Hematopoietic multipotent progenitor cell (in vitro differentiated cells): Measurements from ENCODE around the gene MAP2. TPM values are rescaled to one million over a fixed set of nuclear protein-coding genes. Genes with fewer than 3 reads are reported as not detected.

Experiments used
- DNase-seq, 3 donors: peaks; one replicate each; pipeline ENCODE4 v3.0.0-alpha.2; 2011 to 2015; ENCODE audit warnings: low read depth in 2 of 3, low spot score in 2 of 3
- total RNA-seq: library from RNA; depleted of rRNA; stranded (reverse); fragments of >200 nt; gene quantifications from one replicate; pipeline ENCODE4 v1.2.3, GENCODE V29; 2012

The MAP2 gene
- total RNA-seq, 1 donor = under 0.01 TPM

DNA sequence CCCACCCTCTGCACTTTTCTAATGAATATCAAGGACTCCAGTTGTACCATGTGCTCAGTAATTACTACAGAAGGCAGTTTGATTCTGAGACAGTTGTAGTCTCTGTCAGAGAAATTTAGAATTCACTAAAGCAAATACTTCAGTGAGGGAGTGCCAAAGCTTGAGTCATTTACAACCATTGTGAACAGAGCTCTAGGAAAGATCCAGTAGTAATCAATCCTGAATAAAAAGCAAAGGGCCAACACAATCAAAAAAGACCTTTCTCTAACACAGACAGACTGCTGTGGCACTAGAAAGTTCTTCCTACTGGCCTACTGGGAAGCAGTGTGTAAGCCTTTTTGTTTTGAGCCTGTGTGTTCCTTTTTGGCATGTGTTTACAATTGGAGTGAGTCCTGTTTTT lies 212.2 kb downstream of the MAP2 start:
- no peak for DNase-seq

DNA sequence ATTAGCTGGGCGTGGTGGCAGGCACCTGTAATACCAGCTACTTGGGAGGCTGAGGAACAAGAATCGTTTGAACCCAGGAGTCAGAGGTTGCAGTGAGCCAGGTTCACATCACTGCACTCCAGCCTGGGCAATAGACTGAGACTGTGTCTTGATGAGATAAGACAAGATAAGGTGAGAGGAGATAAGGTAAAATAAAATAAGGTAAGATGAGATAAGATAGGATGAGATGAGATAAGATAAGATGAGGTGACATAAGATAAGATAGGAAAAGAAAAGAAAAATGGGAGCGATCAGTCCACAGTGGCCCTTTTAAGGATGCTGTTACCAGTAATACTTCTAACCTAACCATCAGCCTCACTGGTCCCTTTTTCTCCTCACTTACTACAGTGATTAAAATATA lies 213.4 kb downstream of the MAP2 start:
- DNase-seq = no peak

DNA sequence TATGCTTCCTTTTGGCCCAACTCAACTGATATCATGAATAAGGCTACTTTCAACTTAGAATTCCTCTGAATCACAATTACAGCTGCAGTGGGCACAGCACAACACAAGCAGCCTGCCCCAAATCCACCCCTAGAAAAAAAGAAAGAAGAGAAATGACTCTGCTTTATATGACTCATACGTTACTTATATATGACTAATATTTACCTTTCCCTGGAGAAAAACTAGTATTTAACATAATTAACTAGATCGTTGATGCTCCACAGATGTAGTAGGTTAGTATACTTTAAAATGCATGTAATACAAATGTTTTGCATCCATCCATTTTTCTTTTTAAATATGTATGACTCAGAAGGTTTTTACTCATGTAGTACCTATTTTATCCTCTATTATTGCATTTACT lies 214.5 kb downstream of the MAP2 start:
- DNase-seq = no peak

DNA sequence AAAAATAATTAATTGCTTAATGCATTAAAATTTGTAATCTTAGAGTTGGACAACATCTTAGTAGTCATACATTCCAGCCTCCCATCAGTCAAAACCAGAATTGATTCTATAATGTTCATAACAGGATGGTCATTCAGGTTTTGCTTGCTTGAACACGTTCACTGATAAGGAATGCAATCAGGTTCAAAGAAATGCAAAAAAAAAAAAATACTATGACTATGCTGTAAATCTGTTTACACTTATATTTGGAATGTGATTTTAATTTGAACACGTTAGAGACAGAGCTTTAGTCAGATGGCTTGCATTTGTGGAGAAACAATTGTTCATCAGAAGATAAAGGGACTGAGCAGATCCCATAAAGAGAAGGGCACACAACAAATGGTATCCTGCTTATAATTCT lies 216.5 kb downstream of the MAP2 start:
- no peak for DNase-seq

DNA sequence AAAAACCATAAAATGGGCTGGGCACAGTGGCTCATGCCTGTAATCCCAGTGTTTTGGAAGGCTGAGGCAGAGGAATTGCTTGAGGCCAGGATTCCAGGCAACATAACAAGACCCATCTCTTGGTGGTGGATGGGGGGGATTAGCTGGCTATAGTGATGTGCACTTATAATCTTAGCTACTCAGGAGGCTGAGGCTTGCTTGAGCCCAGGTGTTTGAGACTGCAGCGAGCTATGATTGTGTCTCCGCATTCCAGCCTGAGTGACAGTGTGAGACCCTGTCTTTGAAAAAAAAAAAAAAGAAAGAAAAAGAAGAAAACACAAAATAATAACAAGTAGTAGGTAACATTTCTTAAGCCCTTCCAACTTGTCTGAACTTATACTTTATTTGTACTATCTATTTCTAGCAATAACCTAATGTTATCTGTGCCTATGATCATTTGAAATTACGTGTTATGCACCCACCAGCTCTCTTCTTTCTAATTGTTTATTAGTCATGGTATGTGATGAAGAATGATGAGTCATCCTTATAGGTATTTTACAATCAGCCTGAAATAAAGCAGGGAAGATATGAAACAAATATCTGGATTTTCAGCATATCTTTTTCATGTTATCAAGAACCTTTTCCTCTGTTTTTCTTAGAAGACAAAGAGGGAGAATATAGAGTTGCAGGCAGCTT lies 218.4 kb downstream of the MAP2 start:
- no peak for DNase-seq

DNA sequence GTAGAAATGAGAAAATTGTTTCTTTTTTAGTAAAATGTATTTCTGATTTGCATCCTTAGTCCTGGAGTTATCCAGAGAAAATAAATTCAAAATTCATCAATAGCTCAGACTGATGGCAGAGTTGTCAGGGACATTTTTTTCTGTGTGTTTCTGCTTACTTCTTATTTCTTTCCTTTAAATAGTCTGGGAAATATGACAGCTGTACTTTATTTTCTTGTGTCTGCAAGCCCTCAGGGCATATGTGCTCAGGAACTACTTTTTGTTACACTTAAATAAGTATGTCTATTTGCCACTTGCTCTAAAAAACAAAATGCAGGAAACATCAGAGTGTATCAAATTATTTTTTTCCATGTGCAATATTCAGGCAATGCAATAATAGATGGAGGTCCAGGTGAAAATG lies 221.0 kb downstream of the MAP2 start:
- no peak for DNase-seq

DNA sequence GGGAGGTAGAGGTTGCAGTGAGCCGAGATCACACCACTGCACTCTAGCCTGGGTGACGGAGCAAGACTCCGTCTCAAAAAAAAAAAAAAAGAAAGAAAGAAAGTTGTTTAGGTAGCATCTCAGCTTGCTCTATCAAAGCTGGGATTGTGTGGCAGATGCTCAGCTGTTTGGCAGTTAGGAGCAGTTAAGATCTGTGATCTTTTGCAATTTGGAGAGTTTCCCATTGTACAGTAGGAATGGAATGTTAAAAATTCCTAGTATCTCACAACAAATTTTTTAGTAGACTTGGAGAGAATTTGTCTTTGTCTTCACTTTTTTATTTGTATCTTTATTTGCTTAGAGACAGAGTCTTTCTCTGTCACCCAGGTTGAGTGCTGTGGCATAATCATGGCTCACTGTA lies 224.9 kb downstream of the MAP2 start:
- no peak for DNase-seq

DNA sequence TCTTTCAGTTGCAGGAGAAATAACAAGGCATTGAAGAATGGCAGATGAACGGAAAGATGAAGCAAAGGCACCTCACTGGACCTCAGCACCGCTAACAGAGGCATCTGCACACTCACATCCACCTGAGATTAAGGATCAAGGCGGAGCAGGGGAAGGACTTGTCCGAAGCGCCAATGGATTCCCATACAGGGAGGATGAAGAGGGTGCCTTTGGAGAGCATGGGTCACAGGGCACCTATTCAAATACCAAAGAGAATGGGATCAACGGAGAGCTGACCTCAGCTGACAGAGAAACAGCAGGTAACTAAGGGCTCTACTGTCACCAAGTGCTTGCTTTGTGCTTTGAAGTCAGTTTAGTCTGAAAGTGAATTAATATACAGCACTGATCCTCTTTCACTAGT lies 229.3 kb downstream of the MAP2 start:
- no peak for DNase-seq

DNA sequence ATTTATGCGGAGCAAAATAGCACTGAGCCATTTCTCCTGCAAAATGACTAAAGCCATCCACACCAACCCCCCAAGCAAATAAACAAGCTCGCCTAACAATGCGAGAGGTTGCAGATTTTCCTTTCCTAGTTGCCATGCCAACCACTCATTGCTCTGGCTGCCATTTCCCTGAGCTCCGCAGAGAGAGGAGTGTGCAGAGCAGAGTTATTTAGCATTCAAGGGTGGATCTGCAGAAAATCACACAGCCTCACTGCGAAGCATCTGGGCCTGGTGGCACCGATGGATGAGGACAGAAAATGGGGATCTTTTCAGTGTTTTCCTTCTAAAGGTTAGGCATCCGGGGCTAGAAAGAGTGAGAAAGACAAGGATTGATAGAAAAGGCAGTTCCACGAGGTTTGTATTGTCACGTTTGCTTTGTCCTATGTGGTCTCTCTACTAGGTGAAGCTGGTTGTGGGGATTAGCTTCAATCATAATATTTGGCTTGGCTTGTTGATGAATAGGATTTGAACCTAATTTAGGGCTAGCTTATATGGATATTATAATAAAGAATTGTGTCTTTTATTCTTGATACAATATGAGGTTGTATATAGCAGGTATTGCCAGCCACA lies 237.5 kb downstream of the MAP2 start:
- DNase-seq = no peak

DNA sequence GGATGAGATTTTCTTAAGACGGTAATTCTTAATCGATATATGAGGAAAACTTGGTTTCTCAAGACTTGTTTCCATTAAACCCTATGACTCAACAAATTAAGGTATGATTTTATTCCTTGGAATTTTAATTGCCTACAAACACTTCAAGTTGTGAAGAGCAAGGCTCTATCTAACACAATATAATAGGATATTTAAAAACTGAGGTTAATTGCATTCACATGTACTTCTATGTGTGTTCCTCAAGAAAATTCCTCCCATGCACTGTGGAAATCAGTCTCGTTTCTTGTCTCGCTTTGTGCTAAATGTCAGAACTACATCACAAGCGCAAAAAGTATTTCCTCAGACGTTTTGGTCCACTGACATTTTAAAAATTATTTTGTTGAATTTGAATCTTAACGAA lies 238.2 kb downstream of the MAP2 start:
- no peak for DNase-seq

DNA sequence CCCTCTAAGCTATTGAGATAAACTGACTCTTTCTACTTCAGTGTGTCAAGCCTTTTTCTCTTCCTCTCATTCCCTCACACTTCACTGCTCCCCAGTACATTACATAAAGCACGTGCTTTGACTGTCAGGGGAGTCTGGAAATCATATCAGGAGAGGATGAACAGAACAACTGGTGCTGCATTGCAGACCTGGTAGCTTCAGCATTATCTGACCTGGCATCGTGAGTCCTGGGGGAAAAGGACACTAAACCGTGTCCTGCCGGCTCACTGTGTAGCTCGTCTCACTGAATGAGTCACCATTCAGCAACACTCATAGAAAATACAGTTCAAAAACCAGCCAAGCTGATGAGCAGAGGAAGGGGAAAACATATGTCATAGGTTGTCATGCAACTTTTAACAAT lies 239.3 kb downstream of the MAP2 start:
- DNase-seq = no peak

DNA sequence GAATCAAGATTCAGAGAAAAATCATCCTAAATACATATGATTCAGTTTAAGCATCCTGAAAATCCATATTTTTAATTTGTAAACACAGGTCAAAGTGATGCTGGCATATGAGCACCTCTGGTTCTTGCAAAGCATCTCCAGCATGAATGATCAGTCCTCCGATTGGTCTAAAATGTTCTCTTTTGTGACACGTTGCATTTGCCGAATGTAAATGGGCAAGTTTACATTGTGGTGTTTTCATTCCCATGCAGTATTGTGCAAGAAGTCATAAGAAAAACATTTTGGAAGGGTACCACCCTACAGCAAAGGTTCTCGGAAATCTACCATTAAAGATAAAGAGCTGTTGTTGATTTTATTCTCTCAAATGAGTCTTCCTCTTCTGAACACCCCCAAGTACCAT lies 239.8 kb downstream of the MAP2 start:
- no peak for DNase-seq

DNA sequence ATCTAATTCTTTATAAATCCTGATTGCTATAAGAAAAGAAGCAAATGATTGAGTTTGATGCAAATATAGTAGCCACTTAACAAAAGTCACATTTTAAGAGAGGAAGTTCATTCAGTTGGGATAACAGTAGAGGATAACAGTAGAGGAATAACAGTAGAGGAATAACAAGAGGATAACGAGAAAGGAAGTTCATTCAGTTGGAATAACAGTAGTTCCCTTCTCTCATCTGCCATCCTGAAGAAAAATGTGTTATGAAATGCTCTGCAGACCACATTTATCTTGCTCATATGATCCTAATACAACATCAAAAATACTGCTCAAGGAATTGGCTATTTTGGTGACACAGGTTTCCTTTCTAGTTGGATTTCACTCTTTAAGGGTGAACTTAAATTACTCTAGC lies 242.4 kb downstream of the MAP2 start:
- DNase-seq = no peak

DNA sequence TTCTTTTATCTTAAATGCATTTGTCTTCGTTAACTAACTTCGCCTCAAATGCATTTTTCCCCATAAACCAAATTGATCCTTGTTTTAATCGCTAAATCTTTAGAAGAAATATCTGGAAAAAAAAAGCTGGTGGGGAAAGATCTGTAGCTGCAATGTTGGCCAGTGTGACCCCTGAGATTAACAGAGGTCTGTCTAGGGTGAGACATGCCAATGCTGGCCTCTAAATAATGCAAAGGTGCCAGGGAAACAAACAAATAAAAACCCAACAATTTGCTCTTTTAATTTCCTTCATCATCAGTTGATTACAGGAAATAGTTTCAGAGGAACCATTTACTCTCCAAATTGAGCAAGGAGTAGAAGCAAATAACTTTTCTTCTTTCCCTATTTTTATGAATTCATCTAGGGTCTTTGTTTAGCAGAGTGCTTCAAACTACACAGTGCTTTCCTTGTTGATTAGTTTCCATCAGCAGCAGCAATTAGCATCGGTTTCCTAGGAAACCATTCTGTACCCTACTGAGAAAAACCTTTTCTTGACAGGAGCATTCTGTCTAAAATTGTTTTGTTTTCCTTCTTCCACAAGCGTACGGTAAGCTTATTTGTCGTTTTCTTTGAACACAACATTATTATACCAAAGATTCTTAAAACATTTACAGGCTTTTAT lies 247.3 kb downstream of the MAP2 start:
- no peak for DNase-seq

DNA sequence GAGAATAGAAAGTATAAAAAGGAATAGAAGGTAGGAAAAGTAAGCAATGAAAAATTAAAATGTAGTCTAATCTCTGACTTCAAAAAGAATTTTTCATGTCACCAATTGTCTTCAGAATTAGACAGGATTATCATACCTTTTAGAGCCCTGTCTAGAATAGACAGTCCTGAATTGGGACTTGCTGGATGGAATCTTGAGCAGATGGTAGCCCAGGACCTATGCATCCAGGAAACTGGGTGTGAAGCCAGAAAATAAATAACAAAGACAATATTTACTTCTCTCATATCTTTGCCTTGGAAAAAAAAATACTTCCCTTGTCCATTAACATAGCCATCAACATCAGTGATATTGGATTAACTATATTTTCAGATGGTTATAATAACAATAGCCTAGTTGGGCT lies 250.0 kb downstream of the MAP2 start:
- no peak for DNase-seq

DNA sequence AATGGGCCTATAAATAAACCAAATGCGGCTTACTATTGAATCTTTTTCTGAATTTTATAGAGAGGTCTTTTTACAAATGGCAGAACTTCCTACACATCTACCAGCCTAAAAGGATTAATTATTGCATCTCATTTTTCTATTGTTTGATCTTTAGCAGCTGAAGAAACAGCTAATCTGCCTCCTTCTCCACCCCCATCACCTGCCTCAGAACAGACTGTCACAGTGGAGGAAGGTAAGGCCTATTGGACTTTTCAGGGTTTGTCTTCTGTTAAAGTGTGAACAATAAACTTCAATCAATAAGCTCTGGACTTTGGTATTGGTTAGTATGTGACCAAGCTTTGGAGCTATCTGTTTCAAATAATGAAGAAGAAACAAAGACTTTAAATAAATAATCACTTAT lies 256.7 kb downstream of the MAP2 start:
- DNase-seq = no peak

DNA sequence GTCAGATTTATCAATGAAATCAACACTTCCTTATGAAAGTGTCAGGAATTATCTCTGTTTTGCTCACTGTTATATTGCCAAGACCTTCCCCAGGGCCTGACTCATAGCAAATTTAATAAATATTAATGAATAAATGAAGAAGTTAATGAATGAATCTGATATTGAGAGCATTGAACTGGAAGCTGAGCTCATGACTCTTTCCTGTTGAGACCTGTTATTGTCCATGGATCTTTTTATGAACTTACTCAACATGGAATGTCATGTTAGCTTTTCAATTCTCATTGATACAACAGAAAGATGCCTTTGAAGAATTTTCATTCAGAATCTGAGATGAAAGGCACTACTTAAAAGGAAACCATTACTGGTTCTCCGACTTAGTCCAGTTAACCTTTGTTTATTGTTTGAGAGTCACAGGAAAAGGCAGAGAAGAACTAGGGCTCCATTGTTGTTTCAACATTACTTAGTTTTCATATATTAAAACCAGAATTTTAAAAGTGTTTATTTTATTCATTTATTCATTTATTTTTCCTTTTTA lies 257.4 kb downstream of the MAP2 start:
- DNase-seq = no peak

DNA sequence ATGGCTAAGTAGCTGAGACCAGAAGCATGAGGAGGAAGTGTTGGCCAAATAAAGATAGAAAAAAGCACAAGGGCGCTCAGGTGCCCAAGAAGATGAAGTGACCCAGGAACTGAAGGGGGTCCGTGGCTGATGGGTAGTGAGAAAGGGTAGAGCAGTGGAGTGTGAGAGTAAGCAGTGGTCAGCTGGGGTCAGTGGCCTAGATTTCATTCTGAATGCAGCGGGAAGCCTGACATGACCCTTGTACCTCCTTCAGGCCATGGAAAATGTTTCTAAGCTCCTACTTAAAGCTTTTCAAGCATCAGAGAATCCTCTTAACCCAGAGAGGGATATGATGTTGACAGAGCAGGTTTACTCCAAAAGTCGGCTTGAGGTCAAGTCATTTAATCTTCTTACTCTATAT lies 258.8 kb downstream of the MAP2 start:
- no peak for DNase-seq

DNA sequence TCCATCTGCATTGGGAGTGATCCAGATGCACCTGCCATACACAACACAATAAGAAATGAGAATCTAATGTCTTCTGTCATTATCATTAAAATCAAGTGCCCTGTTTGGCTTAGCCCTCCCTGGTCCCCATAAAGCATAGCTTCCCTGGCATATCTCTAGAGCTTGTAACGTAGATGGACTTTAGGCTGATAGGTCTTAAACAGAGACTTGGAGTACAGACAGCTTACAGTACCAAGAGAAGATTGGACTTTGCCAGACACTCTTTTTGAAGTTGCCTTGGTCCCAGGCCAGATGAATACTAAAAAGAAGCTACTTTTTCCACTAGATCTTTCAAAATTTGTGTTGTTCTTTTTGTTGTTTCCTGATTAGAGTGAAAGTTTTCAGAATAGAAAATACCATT lies 261.5 kb downstream of the MAP2 start:
- no peak for DNase-seq

DNA sequence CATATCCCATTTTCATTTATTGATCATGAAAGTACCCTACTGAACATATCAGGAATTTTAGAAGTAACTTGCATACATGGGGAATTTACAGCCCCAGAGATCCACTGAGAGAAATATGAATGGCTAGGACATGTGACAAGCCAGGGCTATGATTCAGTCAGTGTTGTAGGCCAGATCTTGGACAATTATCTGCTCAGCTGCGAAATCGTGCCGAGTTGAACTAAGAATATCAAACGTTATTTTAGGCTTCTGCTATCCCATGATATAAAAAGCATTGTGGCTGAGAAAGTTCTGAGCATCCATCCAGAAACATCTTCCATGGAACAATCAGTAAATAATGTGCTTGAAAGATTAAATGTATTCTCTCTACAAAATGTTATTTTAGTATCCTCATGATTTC lies 262.1 kb downstream of the MAP2 start:
- no peak for DNase-seq

DNA sequence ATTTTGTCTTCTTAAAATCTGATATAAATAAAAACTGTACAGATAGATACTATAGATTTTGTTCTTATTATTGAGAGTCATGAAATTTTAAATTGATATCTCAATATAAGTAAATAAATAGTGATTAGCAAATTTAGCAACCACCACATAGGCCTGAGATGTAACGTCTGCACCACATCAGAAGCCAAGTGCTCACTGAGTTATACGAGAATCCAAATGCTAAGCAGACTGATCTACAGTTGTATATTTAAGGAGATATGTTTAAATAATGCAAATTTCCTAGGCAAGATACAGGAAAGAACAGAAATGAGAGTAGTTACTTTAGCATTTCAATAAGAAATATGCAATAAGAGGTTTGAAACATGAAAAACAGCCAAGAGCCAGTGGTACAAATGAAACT lies 262.6 kb downstream of the MAP2 start:
- no peak for DNase-seq

DNA sequence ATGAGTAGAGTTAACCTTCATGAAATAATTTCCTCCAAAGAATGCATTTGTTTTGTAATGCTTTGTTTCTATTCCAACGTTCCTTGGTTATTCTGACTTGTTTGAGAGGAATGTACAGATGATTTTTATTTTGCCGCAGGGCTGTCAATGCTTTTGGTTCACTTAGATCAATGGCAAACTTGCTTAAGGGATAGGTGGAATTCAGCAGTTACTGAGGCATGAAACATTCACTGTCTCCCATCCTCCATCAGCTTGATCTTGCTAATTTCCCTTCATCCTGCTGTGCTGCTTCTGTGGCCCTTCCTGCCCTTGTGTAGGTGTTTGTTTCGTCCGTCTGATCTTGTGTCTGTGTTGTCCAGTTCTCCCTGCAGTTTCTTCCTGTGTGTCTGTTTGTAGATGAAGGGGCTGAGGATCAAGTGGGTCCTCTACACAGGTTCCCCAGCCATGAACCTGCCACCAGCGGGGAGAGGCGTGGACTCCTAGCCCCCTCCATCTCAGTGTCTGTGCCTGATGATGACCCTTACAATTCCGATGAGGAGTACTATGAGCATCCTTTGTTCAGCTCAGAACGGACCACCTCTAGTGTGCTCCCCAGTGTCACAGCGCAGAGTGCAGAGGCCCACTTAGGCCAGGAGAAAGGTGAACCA lies 263.6 kb downstream of the MAP2 start:
- DNase-seq = no peak
